Osteoblast (primary cell): ENCODE measurements around the gene SMC1B. TPM values are rescaled to one million over a fixed set of nuclear protein-coding genes. Genes with fewer than 3 reads are reported as not detected.
"Not testable (repeated sequence)": the region's sequence is repeated elsewhere in the genome, so short reads cannot be mapped to it uniquely, and the experiment has no call there.

Experiments
- DNase-seq: peaks from one replicate; pipeline ENCODE4 v3.0.0; 2011; ENCODE audit warnings: low spot score, mixed read lengths; ENCODE audit not compliant: insufficient read length; ENCODE audit errors: missing footprints
- H2AFZ ChIP-seq: 2 replicates; pipeline ENCODE4 v1.6.0; 2011; ENCODE audit warnings: mild to moderate bottlenecking, low read length
- H3K27ac ChIP-seq: 2 replicates; pipeline ENCODE4 v1.5.1; 2011; ENCODE audit warnings: mild to moderate bottlenecking, low read depth, low read length, moderate library complexity
- H3K27me3 ChIP-seq: 2 replicates; pipeline ENCODE4 v1.6.0; 2012; ENCODE audit warnings: mild to moderate bottlenecking, control low read depth, inconsistent platforms, low read length, moderate library complexity; ENCODE audit not compliant: insufficient read depth
- H3K36me3 ChIP-seq: 2 replicates; pipeline ENCODE4 v1.5.1; 2011; ENCODE audit warnings: mild to moderate bottlenecking, low read length, control low read depth, moderate library complexity; ENCODE audit not compliant: insufficient read depth
- H3K4me1 ChIP-seq: 2 replicates; pipeline ENCODE4 v1.5.1; 2011; ENCODE audit warnings: mild to moderate bottlenecking, low read length, control low read depth, moderate library complexity; ENCODE audit not compliant: insufficient read depth
- H3K4me2 ChIP-seq: 2 replicates; pipeline ENCODE4 v1.6.0; 2011; ENCODE audit warnings: mild to moderate bottlenecking, low read length; ENCODE audit not compliant: insufficient read depth
- H3K4me3 ChIP-seq: fragments of 200-600 bp; sonication (generic); 3 replicates; pipeline ENCODE4 v1.5.1; 2012; ENCODE audit warnings: mild to moderate bottlenecking, low read length, inconsistent platforms; ENCODE audit not compliant: insufficient read depth
- H3K79me2 ChIP-seq: 2 replicates; pipeline ENCODE4 v1.6.0; 2012; ENCODE audit warnings: mild to moderate bottlenecking, low read length, control low read depth, inconsistent platforms; ENCODE audit not compliant: insufficient read depth
- H3K9me3 ChIP-seq: 2 replicates; pipeline ENCODE4 v1.5.1; 2011; ENCODE audit warnings: low read depth, low read length, control low read depth
- H4K20me1 ChIP-seq: 2 replicates; pipeline ENCODE4 v1.6.0; 2012; ENCODE audit warnings: mild to moderate bottlenecking, low read length, control low read depth; ENCODE audit not compliant: insufficient read depth
- total RNA-seq: library from RNA; depleted of rRNA; stranded (reverse); fragments of >200 nt; gene quantifications from 2 replicates; pipeline ENCODE4 v1.2.3, GENCODE V29; 2012
- TF ChIP-seq, protein P1 (sequence below): IDR thresholded peaks from 2 replicates; pipeline ENCODE4 v1.5.1; 2011; ENCODE audit warnings: mild to moderate bottlenecking, low read depth, low read length, moderate library complexity; ENCODE audit errors: extremely low read depth

SMC1B gene
- total RNA-seq, 1 donor, result not detected

DNA sequence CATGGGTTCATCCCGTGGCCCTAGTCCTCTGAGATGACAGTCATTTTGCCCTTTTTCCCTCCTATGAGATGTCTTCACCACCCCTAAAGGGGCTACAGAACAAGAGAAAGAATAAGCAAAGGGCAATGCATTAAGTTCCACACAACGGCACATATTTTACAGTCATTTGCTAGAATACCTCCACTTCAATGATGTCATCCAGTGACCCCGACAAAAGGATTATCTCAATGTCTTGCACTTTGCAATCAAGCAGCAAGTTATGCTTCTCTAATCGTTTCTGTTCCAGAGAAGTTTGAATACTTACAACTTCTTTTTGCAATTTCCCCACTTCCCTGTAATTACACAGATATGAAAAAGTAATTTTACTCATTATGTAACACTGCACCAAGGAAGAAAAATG, 53.8 kb downstream of the SMC1B start:
- no peak overlapping the region for H3K4me3 ChIP-seq
- H3K27ac ChIP-seq, result no peak overlapping the region
- no peaks in the 10 kb centered on the region for H3K79me2 ChIP-seq
- no peak overlapping the region for H2AFZ ChIP-seq
- H4K20me1 ChIP-seq, result no peaks in the 10 kb centered on the region
- H3K9me3 ChIP-seq, result no peaks in the 10 kb centered on the region
- peaks cover 31% of the 10 kb centered on the region for H3K27me3 ChIP-seq
- peaks cover 3% of the 10 kb centered on the region for H3K4me1 ChIP-seq
- no peaks in the 10 kb centered on the region for H3K36me3 ChIP-seq
- TF ChIP-seq, protein P1, sequence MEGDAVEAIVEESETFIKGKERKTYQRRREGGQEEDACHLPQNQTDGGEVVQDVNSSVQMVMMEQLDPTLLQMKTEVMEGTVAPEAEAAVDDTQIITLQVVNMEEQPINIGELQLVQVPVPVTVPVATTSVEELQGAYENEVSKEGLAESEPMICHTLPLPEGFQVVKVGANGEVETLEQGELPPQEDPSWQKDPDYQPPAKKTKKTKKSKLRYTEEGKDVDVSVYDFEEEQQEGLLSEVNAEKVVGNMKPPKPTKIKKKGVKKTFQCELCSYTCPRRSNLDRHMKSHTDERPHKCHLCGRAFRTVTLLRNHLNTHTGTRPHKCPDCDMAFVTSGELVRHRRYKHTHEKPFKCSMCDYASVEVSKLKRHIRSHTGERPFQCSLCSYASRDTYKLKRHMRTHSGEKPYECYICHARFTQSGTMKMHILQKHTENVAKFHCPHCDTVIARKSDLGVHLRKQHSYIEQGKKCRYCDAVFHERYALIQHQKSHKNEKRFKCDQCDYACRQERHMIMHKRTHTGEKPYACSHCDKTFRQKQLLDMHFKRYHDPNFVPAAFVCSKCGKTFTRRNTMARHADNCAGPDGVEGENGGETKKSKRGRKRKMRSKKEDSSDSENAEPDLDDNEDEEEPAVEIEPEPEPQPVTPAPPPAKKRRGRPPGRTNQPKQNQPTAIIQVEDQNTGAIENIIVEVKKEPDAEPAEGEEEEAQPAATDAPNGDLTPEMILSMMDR, result no peak
- no peak overlapping the region for H3K4me2 ChIP-seq
- DNase-seq, result no peak

DNA sequence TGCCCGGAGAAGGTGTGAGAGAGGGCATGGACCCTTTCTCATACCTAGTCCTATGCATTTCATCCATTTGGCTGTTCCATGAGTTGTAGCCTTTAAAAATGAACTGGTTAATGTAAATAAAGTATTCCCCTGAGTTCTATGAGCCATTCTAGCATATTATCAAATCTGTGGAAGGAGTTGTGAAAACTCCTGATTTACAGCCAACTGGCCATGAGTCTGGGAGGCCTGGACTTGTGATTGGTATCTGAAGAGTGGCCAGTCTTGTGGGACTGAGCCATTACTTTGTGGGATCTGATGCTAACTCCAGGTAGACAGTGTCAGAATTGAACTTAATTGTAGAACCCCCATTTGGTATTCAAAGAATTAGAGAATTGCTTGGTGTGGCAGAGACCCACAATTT, 55.3 kb downstream of the SMC1B start:
- TF ChIP-seq, protein P1, result no peak
- Histone ChIP-seq H3K4me3 (no peak overlapping the region), H2AFZ (no peak overlapping the region), H3K27me3 (peaks cover 31% of the 10 kb centered on the region), H3K4me2 (no peak overlapping the region), H3K79me2 (no peaks in the 10 kb centered on the region), H4K20me1 (no peaks in the 10 kb centered on the region), H3K4me1 (peaks cover 3% of the 10 kb centered on the region), H3K36me3 (no peaks in the 10 kb centered on the region), H3K9me3 (no peaks in the 10 kb centered on the region), H3K27ac (no peak overlapping the region)
- DNase-seq, result no peak

DNA sequence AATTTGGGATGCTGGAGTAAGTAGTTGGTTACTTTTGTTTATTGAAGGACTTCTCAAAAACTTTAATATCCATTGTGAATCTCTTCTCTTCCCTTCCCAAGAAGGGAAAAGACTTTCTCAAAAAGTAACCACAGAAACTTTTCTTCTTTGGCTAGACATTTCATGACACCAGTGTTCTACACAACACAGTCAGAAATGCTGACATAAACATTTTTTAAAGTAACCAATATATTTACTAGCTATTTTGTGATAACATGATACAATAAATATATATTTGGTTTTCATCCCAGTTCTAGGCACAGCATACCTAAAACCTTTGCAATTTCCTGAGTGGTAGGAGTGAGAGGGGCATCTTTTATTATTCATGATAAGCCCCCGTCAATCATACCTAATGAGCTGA, 55.9 kb downstream of the SMC1B start:
- H3K27me3 ChIP-seq, result peaks cover 31% of the 10 kb centered on the region
- TF ChIP-seq, protein P1, result no peak
- DNase-seq, result no peak

DNA sequence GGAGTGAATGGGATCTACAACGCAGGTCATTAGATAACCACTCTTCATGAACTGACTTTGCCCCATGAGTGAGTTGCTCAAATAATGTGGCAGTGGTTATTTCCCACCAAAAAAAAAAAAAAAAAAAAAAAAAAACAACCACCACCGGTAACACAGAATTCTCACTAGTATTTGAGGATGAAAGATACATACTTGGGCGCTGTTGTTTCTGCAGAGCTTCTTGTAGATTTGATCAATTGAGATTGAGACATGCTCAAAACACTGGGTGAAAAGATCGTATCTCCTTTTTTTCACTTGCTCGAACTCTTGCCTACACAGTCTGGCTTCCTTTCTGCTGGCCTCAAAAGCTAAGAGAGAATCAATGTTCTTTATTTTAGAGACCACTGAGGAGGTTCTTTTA, 59.6 kb downstream of the SMC1B start:
- Histone ChIP-seq H2AFZ (no peak overlapping the region), H3K27me3 (peaks cover under 1% of the 10 kb centered on the region), H3K4me1 (peaks cover 3% of the 10 kb centered on the region), H3K9me3 (no peaks in the 10 kb centered on the region), H3K4me3 (no peak overlapping the region), H3K4me2 (no peak overlapping the region), H3K36me3 (no peaks in the 10 kb centered on the region), H3K79me2 (no peaks in the 10 kb centered on the region), H4K20me1 (no peaks in the 10 kb centered on the region), H3K27ac (no peak overlapping the region)
- TF ChIP-seq, protein P1, result no peak
- DNase-seq, result no peak

More for the DNA sequence above, 55.9 kb downstream of the SMC1B start:
- Histone ChIP-seq H4K20me1 (no peaks in the 10 kb centered on the region), H3K36me3 (no peaks in the 10 kb centered on the region), H3K27ac (no peak overlapping the region), H3K9me3 (no peaks in the 10 kb centered on the region), H3K79me2 (no peaks in the 10 kb centered on the region), H3K4me2 (no peak overlapping the region), H3K4me3 (no peak overlapping the region), H2AFZ (no peak overlapping the region), H3K4me1 (peaks cover 3% of the 10 kb centered on the region)

DNA sequence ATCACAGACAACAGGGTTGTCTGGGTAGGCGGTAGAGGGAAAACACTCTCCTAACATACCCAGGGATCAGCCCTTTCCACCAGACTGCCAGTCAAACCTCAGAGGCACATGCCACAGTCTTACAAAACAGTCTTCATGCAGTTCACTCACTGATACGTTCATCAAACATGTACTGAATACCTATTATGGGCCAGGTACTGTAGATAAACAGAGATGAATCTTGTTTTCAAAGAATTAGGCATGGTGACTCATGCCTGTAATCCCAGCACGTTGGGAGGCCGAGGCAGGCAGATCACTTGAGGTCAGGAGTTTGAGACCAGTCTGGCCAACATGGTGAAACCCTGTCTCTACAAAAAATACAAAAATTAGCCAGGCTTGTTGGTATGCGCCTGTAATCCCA, 60.6 kb downstream of the SMC1B start:
- H3K4me3 ChIP-seq, H3K36me3 ChIP-seq, H3K27me3 ChIP-seq, H3K27ac ChIP-seq, H2AFZ ChIP-seq, H4K20me1 ChIP-seq, H3K4me2 ChIP-seq, H3K9me3 ChIP-seq, H3K4me1 ChIP-seq, DNase-seq, H3K79me2 ChIP-seq: not testable (repeated sequence)
